Measurements from ENCODE around the gene WDR19.
"Not testable (repeated sequence)": the region's sequence is repeated elsewhere in the genome, so short reads cannot be mapped to it uniquely, and the experiment has no call there.

WDR19 gene

GRCh38 chr4:39291686-39292085 is 109.4 kb downstream of the WDR19 start:
- no peak for TF ChIP-seq CTCF (IDR thresholded peaks at IDR 0.05; ENCODE audit: low read depth, low read length)

GRCh38 chr4:39292433-39292832 is 110.1 kb downstream of the WDR19 start:
- not testable (repeated sequence) for DNase-seq (ENCODE audit: extremely low read depth, low read depth)

More at GRCh38 chr4:39291686-39292085, 109.4 kb downstream of the WDR19 start:
- no peak for DNase-seq (ENCODE audit: extremely low read depth, low read depth)

- TF ChIP-seq CTCF (IDR thresholded peaks at IDR 0.05; ENCODE audit: low read depth, low read length): no peak
- DNase-seq (ENCODE audit: extremely low read depth, low read depth): no peak
Observed at GRCh38 chr4:39295784-39296183, 113.5 kb downstream of the WDR19 start.

- TF ChIP-seq CTCF (IDR thresholded peaks at IDR 0.05; ENCODE audit: low read depth, low read length): no peak
- DNase-seq (ENCODE audit: extremely low read depth, low read depth): no peak
Observed at GRCh38 chr4:39302901-39303300, 120.6 kb downstream of the WDR19 start.

- TF ChIP-seq CTCF (IDR thresholded peaks at IDR 0.05; ENCODE audit: low read depth, low read length): no peak
- no peak for DNase-seq (ENCODE audit: extremely low read depth, low read depth)
Observed at GRCh38 chr4:39303871-39304270, 121.5 kb downstream of the WDR19 start.

GRCh38 chr4:39304651-39305050 is 122.3 kb downstream of the WDR19 start:
- no peak for DNase-seq (ENCODE audit: extremely low read depth, low read depth)
- TF ChIP-seq CTCF (IDR thresholded peaks at IDR 0.05; ENCODE audit: low read depth, low read length): no peak

- no peak for DNase-seq (ENCODE audit: extremely low read depth, low read depth)
Observed at GRCh38 chr4:39305912-39306677, 123.8 kb downstream of the WDR19 start.

More at GRCh38 chr4:39305912-39306677, 123.8 kb downstream of the WDR19 start:
- TF ChIP-seq CTCF (IDR thresholded peaks at IDR 0.05; ENCODE audit: low read depth, low read length): no peak

Data from AG09319 (cell line).